HG03097 (cell line): ENCODE data around the gene C17orf100.

Source experiments
- ATAC-seq: cut with Tn5 transposase; IDR thresholded peaks from one replicate; pipeline ENCODE4 v1.9.1; 2021; ENCODE audit not compliant: unreplicated experiment, low FRiP score

C17orf100 gene

DNA sequence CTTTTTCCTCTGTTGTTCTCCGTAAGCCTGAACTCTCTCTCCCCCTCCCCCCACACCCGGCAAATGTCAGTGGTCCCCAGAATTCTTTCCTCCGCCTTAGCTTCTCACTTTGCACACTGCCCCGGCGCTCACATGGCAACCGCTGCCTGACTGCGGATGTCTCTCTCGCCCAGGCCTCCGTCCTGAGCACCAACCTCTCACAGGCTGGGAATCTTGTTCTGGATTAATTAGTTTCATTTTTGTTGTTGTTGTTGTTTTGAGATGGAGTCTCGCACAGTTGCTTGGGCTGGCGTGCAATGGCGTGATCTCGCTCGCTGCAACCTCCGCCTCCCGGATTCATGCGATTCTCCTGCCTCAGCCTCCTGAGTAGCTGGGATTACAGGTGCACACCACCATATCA is 16.7 kb downstream of the C17orf100 start:
- ATAC-seq, result no peak

DNA sequence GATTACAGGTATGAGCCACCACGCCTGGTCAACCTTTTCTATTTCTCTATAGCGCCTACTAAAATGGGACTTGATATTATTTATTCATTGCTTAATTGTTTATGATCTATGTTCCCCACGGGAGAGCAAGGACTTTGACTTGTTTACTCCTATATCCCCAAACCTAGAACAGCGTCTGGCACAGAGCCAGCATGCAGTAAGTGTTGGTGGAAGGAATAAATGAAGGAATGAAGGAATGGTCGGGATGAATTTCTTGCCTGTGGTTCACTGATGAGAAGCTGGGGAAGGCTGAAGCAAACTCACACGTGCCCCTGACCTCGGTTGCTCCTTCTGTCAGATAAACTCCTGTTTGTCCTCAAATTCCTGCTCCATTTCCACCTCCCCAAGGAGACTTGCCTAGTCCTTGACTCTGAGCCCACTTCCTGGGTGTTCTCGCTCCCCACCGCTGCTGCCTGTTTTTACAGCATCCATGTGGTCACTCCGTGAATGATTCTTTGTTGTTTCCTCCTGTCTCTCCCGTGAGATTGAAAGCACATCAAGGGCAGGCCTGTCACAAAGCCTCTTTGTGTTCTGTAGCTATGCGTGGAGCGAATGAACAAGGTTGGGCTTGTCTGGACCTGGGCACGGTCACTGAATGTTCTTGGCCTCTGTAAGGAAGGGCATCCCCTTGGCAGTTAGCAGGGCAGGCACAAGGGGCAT is 17.3 kb downstream of the C17orf100 start:
- ATAC-seq, result no peak

DNA sequence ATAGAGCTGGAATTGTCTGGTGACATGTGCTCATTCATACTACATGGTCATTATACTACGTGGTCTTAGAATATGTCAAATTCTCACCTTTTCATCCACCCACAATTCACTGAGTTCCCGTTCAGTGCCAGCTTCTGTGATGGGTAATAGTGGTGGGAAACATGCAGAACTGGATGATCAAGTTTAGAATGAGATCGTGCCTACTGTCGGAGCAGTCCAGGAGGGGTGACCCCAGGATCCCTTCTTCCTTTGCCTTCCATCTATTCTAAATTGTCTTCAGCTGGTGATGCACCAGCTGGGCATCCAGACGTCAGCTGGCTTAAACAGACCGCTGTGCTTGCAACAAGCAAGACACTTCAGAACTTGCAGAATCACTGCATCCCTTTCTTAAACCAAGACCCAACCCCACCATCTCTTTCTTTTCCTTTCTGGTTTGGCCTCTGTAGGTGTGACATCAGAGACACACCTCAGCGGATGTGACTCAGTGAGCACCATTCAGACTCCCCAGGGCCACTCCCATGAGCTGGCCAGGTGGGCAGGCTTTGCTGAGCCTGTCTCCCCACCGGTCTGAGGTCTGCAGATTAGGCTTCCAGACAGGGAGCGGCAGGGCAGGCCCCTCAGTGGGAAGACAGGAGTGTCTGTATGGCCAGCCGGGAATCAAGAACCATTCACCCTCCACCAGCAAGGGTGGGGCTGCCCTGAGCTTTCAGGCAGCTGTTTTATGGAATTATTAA is 18.1 kb downstream of the C17orf100 start:
- no peak for ATAC-seq

DNA sequence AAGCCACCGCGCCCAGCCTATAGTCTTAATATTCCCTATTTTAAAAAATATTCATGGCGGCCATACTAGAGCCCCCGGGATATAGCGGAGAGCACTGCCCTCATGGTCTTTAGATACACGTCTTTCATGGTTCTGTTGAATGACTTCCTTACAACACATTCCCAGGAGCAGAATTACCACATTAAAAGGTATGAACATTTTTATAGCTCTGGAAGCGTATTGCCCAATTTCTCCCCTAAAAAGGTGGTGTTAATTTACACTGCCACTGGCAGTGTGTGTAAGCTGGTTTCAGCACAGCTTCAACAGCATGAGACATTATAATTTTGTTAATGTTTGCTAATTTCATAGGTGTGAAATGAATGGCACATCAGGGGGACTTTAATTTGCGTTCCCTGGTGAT is 19.0 kb downstream of the C17orf100 start:
- ATAC-seq, result no peak

DNA sequence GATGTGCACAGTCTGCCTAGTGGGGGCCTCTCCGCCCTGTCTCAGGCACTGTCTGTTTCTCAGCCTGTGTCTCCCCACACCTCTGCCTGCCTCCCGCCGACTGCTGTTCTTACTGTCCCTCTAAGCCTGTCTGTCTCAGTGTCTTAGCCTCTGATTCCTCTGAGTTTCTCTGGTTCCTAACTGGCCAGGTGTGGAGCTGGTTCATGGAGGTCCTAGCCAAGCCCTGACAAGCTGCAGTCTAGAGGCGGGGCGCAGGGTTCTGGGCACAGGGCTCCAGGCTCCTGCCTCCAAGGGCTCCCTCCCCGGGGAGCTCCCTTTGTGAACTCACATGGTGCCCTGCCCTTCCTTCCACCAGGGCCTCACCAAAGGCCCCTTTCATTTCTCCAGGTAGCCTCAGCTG is 19.4 kb downstream of the C17orf100 start:
- ATAC-seq, result no peak

DNA sequence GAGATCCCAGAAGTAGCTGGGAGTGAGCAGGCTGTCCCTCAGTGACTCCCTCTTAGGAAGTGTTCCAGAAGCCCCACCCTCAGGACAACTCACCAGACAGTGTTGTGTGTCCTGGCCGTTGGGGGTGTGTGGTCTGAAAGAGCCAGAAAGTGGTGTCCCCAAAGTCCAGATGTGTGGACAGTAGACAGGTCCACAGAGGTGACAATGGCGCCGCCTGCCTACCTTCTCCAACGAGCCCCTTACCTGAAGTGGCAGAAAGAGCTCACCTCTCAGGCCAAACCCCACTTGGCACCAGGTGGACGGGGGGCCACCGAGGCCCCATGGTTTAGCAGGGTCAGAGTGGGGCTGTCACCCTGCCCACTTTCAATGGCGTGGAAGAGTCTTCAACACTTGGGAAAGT is 19.9 kb downstream of the C17orf100 start:
- no peak for ATAC-seq

DNA sequence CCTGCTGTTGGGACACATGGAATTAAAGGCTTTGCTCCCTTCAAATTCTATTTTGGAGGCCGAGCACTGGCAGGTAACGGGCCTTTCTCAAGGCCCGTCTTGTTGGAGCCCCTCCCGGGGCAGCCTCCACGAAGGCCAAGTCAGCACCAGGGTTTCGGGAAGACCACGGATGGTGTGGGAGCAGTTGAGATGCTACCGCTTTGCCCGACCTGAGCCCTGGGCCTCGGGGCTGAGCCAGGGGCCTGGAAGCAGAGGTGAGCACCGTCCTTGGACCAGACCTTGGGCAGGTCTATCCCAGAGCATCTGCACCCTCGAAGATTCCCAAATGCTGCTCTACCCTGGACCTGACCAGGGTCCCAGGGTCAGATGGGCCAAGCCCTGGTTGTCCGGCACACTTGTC is 23.0 kb downstream of the C17orf100 start:
- no peak for ATAC-seq

DNA sequence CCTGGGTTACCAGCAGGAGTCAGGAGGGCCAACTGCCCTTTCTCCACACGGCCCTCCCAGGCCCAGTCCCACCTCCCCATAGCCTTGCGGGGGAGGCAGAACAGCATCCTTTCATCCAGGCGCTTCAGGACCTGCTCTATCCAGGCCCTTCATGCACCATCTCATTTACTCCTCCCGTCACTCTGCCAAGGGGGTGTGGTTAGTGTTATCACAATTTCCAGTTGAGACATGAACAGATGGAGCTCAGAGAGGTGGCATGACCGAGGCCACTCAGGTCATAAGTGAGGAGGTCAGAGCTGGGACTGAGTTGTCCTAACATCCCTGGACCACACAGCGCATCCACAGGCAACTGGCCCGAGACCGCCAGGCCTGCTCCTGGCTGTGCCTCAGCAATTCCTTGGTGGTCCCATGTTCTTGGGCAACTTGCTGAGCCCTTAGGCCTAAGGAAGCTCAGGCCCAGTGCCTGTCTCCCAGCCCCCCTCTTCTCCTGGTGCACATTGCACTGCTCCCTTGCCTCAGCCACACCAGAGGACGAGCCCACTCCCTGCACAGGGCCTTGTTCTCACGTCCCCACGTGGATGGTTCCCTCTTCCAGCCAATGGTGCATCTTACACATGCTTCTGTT is 23.8 kb downstream of the C17orf100 start:
- ATAC-seq, result no peak

DNA sequence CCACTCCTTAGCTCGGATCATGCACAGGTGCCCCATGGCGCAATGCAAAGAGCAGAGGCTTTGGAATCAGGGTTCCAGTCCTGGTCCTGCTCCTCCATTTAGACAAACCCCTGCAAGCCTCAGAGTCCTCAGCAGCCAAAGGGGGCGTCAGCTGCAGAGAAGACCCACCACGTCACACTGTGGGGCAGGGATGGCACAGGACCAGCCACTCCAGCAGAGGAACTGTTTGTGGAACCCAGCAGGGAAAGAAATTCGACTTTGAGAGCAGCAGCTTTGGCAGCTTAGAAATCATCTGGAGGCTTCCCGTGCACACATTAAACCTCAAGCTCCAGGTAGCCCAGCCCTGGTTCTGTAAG is 25.2 kb downstream of the C17orf100 start:
- ATAC-seq, result no peak

DNA sequence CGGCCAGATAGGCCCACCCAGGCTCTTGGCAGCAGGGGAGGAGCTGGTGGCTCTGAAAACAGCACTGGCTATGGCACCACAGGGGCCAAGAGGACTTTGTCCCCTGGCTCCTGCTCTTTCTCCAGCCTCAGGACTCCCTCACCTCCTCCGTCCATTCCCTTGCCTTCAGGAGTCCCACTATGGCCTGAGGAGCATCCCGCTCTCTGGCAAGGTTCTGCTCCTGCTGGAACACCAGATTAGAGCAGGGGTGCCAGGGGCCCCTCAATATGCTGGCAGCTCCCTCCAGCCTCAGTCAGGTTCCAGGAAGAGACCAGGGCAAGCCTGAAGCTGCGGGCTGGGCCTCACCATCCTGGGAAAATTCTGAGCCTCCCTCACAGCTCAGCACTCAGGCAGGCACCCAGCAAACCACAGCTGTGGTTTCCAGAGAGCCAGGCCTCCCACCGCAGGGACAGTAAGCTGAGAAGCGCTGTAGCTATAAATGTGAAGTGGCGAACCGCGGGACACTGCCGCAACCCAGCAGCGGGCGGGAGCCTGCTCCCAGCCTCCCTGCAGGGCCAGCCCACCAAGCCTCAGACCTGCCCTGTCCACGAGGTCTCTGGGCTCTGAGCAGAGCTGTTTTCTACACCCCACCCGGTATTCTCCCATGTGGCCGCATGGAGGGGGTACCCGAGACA is 25.7 kb downstream of the C17orf100 start:
- ATAC-seq, result no peak

DNA sequence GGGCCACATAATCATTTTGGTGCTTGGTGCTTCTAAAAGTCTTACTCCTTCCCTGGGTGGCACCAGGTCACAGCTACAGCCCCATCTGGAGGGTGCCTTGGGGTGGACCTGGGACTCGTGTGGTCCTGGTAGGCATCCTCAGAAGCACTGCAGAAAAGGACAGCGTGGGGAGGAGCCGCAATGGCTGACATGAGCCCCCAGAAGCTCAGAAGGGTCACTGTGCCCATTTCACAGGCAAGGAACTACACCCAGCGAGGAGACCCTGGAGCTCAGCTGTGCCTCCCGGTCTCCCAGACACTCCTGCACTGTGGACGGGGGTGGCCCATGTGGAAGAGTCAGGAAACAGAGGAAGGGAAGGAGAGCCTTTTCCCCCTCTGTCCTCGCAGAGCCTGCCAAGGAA is 26.4 kb downstream of the C17orf100 start:
- ATAC-seq, result no peak

DNA sequence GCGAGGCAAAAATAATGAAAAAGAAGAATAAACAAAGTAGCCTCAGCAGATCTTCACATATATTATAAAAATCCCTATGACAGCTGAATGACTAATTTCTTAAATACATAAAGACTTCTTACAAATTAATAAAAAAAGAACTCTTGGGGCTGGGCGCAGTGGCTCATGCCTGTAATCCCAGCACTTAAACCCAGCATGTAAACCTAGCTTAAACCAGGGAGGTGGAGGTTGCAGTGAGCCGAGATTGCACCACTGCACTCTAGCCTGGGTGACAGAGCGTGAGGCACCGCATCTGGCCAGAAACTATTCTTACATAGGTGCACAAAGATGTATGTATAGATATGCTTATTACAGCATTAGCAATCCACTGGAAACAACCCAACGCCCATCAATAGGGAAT is 27.7 kb downstream of the C17orf100 start:
- ATAC-seq, result no peak

DNA sequence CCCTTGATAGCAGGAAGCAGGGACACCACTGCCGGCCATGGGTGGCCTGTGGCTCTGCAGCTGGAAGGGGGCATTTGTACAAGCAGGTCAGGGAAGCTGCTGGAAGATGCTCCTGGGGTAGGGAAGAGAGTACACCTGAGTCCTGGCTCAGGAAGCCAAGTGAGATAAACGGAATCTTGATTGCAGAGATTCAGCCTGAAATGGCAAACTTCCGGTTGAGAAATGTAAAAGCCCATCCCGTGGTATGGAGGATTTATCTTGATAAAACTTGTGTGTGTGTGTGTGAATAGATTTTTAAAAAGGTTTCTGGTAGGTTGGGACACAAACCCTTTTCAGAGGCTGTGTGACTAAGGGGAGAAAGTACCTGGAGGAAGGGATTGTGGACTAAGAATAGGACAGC is 29.6 kb downstream of the C17orf100 start:
- no peak for ATAC-seq

DNA sequence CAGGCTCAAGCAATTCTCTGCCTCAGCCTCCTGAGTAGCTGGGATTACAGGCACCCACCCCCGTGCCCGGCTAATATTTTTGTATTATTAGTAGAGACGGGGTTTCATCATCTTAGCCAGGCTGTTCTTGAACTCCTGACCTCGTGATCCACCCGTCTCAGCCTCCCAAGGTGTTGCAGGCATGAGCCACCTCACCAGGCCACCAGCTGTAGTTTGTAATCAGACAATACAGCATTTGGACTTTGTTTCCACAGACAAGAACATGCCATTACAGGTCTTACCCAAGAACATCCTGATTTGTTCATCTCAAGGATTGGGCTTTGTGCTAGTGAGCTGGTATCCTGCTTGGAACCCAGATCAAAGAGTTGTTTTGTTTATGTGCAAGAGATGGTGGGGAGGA is 30.1 kb downstream of the C17orf100 start:
- no peak for ATAC-seq

DNA sequence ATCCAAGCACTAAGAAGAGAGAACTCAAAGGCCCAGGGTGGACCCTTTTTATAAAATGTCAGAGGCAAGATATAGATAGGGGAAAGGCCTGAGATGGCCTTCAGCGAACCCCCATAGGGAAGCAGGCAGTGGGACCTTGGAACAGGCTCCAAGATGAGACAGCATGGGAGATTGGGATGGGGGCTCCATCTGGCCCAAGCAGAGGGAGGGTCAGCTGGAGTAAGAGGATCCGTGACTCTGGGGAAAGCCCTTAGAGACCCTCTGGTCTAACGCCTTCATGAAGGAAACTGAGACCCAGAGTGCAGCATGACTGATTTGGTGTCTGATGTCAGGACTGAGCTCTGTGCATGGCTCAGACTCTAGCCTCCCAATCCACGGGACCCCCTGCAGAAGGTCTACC is 30.8 kb downstream of the C17orf100 start:
- ATAC-seq, result no peak

DNA sequence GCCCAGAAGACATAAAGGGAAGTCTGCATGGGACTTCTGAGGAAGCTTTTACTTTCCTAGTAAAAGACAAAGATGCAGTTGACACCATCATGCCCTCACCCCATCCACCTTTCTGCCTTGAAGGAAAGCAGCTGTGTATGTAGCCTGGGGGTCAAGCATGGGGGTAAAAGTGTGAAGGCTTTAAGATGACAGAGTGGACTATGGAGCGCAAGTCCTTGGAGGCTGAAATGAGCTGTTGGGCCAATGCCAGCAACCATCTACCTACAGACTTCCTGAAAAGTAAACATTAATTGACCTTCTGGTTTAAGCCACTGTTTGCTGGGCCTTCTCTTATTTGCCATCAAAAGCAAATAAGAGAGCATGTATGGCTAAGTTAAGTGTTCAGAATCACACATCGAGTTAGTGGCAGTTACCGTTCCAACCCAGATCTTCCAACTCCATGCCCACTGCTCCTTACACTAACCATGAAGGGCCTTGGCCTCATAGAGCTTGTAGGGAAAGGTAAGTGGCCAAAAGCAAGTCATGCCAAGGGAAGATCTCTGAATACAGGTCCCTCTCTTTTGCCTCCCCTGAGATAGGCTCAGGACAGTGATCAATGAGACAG is 31.6 kb downstream of the C17orf100 start:
- no peak for ATAC-seq

DNA sequence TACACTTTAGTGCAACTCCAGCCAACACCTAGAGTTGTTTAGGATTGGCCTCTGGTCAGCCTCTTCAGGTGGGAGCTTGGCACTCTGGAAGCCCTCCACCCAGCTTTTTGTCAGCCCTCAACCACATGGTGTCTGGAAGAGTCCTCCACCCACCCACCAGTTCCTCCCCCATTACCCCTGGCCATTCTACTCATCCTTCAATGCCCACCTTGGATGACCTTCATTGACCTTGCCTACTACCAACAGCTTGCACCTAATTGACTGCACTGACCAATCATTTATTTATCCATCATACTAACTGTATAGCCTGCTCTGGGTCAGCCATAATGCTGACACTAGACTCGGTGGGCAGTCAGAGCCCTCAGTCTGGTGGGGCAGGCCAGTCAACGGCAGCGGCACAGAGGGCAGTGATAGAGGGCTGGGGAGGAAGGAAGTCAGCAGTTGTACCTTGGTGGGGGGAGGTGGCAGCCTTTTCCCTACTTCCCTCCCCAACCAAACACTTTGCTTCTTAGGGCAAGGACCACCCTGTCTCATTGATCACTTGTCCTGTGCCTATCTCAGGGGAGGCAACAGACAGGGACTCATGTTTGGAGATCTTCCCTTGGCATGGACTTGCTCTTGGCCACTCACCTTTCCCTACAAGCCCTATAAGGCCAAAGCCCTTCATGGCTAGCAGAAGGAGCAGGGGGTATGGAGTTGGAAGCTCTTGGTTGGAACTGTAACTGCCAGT is 32.3 kb downstream of the C17orf100 start:
- ATAC-seq, result no peak

DNA sequence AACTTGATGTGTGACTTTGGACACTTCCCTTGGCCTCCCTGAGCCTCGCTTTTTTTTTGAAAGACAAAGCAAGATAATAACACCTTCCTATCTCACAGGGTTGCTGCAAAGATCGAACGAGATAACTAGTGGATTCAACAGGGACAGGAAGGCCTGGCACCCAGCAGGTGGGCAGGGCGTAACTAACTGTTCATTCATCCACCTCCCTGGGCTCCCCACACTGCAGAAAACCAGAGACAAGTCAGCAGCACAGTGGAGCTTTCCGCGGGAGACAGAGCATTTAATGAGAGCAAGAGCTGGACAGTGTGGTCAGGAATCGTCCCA is 32.9 kb downstream of the C17orf100 start:
- no peak for ATAC-seq

DNA sequence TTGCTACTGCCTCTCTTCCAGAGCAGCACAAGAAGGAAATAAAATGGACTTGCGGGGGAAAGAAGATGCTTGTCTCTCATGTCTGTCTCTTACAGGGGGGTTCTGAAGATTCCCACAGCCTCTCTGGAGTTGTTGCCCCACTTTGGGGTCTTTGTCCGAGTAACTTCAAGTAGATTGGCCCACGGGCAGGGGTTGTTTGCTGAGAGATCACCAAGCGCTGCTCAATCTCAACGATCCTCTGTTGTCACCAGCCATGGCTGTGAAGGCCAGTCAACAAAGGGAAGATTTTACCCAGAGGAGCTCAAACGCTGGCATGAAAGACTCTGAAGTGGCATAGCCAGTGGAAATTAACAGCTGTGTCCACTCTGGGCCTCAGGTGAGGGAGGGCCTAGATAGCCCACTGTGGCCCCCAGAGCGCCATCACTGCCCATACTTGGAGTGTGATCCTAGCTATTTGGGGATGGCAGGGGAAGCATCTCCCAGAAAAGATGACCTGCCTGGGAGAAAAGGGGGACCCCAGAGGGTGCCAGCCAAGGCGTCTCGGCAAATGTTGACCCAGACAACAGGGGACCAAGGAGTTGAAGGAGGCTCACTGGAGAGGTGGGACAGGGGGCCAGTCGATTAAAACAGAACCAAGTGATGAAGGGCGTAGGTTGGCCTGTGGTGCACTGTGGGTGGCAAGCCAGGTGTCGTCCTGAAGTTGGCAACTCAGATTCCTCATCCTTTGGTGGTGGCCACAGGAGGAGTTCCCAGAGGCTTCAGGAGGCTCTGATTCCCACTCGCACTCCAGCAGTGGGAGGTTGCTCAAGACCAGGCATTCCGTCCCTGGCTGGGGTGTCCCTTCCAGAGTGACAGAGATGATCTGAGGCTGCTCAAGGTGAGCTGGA is 33.6 kb downstream of the C17orf100 start:
- no peak for ATAC-seq

DNA sequence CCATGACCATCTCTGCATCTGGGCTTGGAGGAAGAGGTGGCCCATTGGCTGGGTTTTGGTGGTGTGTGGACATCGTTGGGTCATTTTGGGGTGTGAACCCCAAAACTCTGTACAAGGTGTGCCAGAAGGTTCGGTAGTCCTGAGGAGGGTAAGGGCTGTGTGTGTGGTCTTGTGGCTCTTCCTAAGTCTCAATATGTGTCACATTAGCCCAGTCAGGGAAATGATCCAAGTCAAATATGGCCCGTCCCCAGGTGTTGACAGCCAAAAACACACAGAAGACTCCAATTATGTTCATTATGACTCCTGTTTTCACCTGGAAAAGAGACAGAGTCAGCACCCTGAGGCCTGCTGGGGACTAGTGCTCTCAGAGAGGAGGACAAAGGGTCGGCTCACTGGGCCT is 34.5 kb downstream of the C17orf100 start:
- ATAC-seq, result no peak
